HG02981 (cell line): ENCODE results near the gene ZNRF2.

ENCODE experiments used
- ATAC-seq: cut with Tn5 transposase; IDR thresholded peaks from one replicate; pipeline ENCODE4 v1.9.1; 2021; ENCODE audit warnings: mild to moderate bottlenecking, moderate library complexity; ENCODE audit not compliant: unreplicated experiment

The ZNRF2 gene

DNA sequence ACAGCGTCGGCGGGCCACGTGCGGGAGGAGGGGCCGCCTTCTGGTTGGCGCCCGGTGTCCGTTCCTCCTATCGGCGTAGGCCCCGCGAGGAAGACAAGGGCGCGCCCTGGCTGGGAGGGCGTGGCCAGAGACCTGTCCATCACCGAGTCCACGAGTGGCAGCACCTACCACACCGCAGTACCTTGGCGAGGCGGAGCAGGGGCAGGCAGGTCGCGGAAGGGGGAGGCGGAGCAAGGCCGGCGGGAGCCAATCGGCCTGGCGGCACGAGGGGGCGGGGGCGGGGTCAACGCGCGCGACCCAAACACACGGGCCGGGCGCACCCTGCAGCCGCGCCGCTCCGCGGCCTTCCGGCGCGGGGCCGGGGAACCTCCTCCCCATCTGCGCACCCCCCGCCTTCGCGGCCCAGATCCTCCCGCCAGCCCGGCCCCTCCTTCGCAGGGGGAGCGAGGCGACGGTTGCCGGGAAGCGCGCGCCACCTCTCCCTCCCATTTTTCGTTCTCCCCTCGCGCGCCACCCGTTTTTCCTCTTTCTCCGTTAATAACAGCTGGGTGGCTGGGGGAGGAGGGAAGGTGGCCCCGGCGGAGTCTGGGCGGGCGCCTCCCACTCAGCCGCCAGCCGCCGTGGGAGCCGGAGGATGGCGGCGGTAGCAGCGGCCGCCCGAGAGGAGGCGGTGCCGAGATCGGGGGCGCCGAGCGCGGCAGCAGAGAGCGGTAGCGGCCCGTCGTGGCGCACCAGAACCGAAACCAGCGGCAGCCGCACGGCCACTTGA lies at the start of gene ZNRF2:
ZNRF2 (plus strand) TSS at position 300 of the 769 bp plus-strand sequence. CDS start 761 bp downstream, outside the sequence.
- ATAC-seq: peak; percentile 88

DNA sequence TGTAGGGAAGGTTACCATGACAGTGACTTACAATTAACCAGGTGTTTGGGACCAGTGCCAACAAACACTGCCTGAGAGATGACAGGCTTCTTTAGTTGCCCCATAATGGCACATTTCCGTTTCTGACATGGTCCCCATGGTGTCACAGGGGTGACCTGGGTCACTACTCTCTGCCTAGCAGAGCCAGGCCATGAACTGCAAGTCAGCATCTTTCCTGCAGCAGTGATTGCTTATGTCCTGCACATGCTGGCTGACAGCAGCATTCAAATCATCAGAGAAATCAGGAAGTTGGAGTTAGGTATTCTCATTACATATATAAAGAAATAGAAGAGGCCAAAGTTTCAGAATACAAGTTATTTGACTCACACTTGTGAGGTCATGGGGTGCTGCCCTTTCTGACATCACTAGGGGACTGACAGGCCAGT lies 47.1 kb upstream of the ZNRF2 start:
- peak; percentile 35 for ATAC-seq

DNA sequence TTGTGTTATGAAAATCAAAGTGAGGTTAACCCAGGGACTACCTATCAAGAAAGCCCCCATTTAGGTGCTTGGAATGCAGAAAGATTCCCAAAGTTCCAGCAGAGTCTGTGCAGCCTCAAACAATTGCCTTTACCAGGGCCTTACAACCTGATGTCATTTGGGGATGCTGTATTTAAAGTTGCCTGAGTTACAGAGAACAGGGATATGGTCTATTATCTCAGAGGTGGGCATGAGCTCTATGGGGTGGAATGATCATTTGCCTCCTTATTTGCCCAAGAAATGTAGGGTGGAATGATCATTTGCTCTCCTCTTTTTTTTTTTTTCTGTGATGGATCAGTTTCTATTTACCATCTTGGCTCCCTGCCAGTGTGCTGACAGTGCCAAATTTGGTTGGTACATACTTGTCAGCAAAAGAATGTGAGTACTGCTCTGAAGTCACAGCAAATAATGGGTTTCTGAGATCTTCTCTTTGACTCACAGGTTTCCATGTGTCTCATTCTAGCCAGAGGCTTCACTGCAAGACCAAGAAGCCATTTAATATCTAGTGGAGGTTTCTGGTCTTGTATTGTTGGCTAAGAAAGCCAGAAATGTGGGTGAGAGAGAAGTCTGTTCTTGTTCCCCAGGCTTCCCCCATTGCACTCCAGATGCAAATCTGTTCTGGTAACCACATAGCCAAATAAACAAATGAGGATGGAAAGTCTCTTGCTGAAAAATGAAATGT lies 45.5 kb upstream of the ZNRF2 start:
- peak; percentile 65 for ATAC-seq

DNA sequence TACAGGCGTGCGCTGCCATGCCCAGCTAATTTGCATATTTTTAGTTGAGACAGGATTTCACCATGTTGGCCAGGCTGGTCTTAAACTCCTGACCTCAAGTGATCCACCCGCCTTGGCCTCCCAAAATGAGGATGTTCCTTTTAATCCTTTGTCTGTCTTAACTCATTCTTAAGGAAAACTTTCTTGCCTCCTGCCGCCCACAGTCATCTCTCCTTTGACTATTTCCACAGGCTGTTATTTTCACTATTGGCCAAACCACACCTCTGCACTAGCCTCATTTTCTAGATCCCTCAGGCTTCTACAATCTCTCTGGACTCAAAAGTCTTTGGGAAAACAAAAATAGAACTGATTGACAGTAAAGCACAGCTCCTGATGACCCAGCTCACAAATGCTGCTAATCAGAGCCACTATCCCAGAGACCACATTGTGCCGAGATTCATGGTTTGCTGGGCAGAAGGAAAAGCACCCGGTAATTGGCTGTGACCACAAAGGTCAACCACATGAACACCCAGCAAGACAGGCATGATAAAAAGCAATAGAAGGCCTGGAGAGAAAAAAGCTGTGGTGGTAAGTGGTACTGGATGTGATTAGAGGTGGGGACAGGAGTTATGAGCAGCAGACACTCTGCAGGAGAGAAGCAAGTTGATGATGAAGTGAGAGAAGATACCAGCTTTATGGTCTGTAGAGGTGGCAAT lies 44.1 kb upstream of the ZNRF2 start:
- ATAC-seq: no peak

DNA sequence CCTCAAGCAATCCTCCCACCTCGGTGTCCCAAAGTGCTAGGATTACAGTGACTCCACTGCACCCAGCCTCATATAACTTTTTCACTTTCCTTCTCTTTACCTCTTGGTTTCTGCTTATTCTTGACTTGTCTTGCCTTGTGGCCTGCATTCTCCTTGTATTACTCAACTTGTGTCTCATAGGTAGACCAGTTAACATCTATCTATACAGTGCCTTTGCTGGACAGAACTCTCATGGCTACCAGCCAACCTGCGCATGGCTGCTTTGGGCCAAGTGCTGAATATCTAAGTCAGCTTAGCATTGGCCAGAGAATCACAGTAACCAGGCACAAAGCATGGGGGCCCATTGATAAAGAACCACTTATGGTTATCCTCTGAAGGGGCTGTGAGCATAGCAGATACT lies 42.6 kb upstream of the ZNRF2 start:
- no peak for ATAC-seq

DNA sequence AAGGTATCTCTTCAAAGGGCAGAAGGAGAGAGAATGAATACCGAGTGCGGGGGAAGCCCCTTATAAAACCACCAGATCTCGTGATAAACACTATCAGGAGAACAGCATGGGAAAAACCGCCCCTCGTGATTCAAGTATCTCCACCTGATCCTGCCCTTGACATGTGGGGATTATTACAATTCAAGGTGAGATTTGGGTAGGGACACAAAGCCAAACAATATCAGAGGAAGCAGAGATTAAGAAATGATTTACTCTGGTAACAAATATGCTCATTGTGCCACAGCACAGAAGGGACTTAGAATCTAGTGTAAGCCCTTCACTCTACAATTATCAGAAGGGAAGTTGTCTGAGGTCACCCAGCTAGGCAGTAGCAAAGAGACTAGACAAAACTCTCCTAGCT lies 40.1 kb upstream of the ZNRF2 start:
- ATAC-seq: no peak

DNA sequence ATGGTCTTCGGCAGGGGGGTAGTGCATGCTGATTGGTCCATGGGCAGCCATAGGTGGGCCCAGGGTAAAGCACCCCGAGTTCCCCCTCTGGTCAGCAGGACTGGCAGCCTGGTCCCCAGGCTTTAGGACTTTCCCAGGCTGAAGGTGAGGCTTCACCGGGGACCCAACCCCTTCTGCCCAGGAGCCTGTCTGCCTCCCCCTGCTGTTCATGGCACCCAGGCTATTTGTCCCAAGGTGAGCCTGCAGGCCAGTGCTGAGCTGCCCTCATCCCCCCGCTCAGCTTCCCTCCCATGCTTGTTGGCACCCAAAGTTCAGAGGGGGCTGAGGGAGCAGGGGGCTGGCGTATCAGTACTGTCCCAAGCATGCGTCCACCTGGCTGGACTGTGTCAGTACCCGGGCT lies 38.5 kb upstream of the ZNRF2 start:
- no peak for ATAC-seq

DNA sequence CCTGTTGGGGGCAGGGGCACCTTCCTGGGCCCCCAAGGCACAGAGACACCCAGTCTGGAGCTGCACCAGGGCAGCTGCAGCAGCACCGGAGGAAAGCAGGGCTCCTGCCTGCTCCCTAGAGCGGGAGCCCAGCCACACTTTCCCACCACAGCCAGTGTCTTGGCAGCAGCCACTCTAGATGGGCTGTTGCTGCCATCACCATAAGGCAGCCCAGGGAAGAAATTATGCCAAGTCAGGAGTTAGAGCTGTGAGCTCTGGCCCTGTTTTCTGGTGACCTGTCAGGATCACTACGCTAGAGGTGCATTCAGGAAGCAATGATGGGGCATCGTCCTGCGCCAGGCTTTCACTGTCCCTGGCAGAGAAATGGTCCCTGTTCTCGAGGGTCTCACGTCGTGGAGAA lies 38.0 kb upstream of the ZNRF2 start:
- no peak for ATAC-seq

DNA sequence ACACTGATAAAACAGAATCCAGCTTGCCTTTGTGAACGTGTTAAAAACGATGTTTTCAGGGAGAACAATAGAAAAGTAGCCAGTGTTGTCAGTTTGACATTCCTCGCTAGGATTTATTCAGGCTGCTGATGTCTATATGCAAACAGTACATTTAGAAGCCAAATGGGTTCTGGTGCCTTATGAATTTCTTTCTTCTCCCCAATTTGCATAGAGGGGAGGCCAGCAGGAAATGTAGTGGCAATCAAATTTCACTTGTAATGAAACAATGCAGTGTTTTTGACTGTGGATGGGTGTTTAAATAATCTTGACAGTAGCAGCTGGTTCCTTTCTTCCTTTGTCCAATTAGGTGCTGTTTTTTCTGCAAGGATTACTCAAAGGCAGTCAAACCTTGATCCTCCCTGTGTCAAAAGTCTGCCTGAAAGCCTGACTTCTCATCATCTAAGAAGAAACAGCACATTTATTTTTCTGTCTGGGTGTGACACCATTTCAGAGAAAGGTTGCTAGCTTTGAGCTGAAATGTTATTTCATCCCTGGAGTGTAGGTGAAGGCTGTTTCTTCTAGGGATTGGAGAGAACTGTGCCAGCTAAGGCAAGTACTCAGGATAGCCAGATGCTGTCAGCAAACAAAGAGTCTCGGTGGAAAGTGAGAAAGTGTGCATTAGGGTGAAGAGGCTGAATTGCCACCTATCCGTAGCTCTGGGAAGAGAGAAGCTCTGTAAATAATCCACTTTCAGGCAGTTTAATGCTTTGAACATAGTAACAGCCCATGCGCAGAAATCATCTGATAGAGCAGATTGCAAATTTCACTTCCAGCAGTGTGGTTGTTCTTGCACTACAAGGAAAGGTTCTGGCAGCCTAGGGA lies 36.6 kb upstream of the ZNRF2 start:
- ATAC-seq: no peak

DNA sequence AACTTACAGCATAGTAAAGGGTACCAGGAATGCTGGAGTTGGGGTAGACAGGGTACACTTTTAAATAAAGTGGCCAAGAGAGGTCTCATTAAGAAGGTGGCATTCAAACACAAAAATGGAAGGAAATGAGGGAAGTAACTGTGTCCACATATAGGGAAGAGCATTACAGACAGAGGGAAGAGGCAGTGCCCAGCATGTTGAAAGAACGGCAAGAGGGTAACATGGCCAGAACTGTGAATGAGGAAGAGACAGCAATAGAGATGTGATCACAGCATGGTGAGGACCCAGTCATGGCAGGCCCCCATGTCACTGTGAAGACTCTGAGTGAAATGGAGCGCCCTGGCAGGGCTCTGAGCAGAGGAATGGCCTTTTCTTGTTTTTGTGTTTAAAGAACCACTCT lies 35.1 kb upstream of the ZNRF2 start:
- ATAC-seq: no peak

DNA sequence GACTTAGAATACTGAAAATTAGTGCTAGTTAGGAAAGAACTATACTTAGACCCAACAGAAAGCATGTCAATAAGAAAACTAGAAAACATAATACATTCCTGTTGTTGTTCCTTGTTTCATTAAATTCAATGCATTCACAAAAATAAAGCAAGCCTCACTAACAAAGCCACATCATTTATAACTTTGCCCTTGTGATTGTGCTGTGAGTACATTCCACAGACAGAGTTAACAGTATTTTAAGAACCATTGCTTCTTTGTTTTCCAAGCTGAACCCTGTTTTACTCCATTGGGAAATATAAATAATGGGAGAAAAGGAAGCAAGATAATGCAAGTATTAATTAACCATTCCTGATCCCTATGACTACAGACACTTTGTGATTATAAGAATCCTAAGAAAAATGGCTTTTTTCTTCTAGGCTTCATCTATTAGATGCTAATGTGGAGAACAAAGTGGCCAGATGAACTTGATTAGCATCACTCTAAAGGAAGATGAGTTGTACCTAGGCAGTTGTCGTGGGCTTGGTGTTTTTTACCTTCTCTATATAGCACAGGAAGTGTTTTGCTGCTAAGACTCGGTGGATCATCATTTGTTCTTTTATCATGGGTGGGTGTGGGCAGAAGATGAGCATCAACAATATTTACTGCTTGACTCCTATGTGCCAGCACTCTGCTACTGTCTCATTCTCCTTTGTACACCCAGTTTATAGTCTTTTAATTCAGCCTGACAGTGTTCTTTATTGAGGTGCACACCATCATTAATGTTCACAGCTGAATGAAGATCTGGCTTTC lies 34.2 kb upstream of the ZNRF2 start:
- ATAC-seq: no peak

DNA sequence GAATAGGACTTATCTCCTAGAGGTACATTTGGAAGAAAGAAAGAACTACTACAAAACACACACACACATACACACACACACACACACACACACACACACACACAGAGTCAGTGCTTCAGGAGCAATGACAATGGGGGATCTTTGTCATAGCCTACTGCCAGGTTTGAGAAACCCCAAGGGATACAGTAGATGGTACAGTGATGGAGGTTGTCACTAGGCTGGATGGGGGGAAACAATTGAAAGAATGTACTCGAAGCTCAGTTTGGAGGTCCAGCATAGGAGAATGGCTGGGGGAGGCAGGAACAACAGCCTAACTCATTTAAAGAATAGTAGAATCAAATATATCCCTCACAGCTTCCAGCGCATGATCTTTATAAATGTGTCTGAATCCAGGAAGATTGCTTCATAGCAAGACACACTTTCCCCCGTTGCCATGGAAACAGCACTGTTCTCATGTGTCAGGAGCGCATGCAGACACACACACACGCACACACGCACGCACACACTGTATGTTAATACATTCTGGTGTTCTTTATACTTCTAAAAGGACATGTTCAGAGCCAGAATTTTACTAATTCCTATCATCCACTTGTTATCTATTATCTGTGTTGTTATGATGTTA lies 32.6 kb upstream of the ZNRF2 start:
- no peak for ATAC-seq

DNA sequence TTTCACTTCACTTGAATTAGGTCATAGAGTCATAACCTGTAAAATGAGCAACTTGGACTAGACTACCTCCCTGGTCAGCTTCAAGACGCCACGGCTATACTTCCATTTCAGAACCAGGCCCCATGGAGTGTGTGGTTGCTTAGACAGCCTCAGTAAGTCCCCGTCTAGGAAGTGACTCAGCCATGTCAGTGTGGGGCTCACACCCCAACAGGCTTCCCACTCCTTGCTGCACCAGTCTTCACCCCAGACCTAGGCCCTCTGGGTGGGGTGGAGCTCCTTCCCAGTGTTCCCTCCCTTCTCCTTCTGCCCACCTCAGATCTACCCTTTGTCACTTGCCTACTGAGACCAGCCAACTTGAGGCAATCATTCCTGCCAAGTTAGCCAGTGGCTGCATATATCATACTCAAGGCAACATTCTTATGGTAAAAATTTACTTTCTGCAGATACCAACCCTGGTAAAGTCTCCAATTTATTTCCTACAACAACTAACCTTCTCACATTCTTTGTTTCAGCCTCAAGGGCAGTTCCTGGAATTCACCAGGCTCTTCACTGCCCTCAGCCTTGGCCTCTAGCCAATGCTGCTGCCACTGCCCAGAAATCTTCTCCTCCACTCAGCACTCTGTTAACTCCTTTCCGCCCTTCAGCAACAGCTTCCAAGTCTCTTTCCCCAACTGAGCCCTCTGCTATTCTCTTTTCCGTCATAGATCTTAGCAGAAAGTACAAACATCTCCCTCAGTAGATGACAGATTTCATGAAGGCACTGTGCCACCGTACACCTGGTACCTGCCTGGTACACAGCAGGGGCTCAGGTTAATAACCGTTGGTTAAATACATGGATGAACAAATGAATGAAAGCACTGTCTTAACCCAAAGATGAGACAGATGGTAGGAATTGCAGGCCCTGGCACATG lies 31.3 kb upstream of the ZNRF2 start:
- no peak for ATAC-seq

DNA sequence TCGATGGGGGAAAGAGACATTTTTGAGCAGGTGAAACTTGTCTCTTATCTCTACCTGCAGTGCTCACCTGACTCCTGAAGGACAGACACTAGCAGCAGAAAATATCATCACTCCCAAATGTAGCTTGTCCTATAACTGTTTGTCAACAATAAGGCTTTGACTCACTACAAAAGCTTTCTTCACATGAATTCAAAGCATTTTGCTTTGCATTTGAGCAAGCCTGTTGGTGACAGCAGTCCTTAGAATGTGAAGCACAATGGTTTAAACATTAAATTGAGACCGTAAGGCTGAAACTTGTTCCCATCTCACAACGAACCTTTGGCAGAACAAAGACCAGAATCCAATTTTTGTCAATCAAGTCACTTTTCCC lies 30.6 kb upstream of the ZNRF2 start:
- no peak for ATAC-seq

DNA sequence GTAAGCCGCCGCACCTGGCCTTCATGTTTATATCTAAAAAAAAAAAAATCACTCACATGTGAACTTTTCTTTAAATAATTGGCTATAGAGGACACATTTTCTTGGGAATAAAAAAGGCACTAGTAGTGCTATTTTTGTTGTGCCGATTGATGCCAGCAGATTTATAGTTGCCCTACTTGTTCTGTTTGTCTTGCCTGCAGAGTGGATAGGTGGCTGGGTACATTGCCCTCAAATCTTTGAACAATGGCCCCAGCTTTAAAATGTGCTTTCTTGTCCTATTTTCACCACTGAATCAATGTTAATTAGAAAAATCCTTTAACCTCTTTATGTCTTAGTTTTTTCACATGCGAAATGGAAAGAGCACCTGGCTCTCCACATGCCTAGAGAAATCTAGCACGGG lies 30.1 kb upstream of the ZNRF2 start:
- no peak for ATAC-seq

DNA sequence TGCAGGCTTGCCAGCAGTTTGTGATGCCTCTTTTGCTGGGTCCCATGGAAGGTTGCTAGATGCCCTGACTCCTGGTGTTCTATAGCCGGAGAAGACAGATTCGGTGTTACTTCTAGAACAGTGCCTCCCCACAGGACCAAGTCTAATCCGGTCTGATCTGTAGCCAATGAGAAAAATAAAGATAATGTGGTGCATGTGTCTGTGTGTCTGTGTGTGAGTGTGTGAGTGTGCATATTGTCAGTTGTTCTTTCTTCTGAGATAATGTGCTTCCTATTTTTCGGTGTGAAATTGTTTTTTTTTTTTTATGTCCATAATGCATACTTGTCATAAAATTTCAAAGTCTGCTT lies 29.7 kb upstream of the ZNRF2 start:
- no peak for ATAC-seq

DNA sequence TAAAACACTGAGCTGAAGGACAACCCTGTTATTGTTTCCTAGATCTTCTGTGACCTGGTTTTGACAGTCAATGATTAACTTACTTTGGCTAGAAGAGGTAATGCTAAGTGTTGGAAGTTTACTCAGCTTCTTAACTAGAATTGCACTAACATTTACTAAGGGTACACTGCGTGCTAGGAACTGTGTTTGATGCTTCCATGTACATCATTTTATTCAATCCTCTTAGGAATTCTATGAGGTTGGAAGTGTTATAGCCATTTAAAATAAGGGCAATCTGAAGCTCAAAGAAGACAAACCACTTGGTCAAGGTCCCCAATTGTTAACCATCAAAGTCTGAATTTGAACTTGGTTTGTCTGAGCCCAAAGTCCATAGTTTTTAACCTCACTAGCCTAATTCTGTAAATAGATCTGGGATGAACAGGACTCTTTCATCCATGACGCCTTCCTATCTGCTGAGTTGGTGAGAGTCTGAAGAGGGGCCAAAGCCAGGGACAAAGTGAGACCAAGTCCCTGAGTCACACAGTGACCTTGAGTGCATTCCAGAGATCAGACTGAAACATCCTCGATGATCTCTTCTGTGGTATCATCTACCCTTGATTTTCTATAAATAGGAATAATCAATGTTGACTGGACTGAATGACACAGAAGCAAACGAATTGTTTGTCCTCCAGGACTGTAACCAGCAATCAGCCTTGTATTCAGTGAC lies 29.2 kb upstream of the ZNRF2 start:
- ATAC-seq: no peak

DNA sequence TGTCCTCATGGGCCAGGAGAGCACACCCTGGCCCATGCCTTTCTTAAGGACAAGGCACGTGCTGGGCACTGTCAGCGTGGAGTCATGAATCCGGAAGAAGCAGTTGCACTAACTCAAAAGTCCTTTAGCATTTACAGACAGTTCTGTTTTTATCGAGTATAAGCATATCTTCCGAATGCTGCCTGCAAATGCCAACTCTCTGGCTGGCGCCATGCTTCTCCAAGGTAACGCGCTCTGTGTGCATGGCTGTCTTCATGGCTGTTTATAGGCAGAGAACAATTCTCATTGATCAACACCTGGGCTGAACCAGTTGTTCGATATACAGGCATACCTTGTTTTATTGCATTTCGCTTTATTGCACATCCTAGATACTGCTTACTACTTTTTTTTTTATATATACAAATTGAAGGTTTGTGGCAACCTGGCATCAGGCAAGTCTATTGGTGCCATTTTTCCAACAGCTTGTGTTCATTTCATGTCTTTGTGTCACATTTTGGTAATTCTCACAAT lies 28.0 kb upstream of the ZNRF2 start:
- ATAC-seq: no peak
